GM18498 (cell line): ENCODE data around the gene CASKIN1.
"Not testable (repeated sequence)": the region's sequence is repeated elsewhere in the genome, so short reads cannot be mapped to it uniquely, and the experiment has no call there.

Source experiments
- ATAC-seq: cut with Tn5 transposase; IDR thresholded peaks from one replicate; pipeline ENCODE4 v1.9.1; 2021; ENCODE audit warnings: mild to moderate bottlenecking, moderate library complexity; ENCODE audit not compliant: unreplicated experiment

Gene CASKIN1

DNA sequence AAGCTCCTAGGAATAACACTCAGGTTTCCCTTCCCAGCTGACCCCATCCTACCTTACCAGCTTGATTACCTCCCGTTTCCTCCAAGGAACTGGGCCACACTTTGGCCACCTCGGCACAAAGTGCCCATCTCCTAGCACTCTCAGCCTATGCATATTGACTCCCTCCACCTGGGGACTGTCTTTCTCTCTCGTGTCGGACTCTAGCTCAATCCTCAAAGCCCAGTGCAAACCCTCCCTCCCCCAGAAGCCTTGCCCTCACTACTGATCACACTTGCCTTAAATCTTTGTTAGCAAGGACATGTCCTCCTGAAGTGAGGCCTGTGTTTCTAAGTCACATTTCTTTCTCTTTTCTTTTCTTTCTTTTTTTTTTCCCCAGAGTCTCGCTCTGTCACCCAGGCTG, 50.6 kb downstream of the CASKIN1 start:
- no peak for ATAC-seq

DNA sequence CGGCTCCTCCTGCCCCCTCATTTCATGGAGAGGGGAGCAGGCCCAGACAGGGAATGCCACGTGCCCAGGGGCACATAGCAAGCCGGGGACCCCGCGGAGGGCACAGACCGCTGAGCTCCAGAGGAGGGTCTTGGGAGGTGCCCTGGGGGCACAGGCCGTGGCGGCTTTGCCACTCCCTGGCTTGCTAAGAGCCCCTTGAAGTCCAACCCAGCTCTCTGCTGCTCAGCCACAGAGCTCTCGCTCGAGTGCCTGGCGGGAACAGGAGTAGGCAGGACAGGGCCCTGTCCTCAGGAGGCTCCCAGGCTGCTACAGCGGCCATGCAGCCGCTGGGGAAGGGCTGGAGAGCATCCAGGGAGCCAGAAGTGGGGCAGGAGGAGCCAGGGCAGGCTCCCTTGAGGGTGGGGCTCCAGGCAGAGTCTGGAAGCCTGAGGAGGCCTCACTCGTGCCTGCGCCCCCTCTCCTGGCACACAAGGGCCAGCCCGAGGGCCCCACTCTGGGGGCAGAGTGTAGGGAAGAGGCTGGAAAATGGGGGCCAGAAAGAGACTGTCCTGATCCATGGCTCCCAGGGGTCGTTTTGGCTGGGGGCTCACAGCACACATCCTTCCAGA, 52.4 kb downstream of the CASKIN1 start:
- no peak for ATAC-seq

DNA sequence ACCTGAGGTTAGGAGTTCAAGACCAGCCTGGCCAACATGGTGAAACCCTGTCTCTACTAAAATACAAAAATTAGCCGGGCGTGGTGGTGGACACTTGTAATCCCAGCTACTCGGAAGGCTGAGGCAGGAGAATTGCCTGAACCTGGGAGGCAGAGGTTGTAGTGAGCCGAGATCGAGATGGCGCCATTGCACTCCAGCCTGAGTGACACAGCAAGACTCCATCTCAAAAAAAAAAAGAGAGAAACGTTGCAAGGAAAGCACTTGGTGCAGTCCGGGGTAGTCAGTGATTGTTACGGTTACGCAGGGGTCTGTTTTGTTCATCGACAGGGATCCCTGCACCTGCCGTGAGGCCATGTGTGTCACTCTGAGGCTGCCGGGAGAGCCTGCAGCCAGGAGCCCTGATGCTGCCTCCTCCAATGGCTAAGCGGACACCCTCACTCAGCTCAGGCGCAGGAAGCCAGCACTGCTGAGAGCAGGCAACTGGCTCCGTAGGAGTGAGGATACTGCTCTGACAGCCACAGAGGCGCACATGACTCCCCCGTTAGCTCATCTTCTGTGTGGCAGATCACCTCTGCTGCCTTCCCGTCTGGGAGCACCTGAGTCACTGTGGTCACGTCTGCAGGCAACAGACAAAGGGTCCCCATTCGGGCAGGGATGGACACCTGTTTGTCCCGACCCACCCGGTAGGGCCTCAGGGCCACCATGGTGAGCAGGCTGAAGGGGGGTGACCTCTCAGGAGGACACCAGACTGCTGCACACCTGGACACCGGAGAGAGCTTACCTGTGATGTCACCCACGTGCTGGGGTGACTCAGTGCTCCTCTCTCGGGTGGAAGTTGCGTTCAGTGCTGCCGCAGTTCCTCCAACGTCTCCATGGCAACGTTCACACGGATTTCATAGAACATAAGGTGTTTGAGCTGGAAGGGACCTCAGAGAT, 53.2 kb downstream of the CASKIN1 start:
- ATAC-seq = no peak

DNA sequence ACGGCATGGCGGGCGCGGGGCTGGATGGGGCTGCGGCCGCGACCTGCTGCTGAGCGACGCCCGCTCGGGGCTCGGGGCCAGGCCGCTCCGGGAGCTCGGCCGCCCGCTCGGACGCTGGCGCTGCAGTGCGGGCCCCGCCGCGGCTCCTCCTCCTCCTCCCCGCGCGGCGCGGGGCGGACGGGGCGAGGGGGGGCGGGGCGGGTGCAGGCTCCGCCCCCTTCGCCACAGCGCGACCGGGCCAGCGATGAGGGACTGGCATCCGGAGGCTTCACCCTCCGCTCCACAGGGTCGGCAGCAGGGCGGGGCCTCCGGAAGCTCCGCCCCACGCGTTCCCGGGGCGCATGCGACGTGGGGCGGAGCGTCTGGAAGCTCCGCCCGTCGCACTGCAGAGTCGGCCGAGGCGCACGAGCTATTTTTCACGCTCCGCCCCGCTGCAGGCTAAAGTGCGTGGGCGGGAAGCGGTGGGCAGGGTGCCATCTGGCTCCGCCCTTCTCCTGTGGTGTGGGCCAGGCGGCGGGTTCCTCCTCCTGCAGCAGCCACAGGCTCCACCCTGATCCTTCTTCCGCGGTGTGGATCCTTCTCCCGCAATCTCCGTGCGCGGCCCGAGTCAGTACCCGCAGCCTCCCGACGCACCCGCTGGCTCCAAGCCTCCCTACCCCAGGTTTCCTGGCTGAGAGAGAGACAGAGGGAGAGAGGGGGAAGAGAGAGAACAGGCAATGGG, 60.5 kb downstream of the CASKIN1 start, which contains the start of gene PKD1:
TSS of gene PKD1 (minus strand) at position 129 of the 721 bp plus-strand sequence. CDS start 209 bp downstream, outside the sequence.
- peak; percentile 62 for ATAC-seq

- ATAC-seq = not testable (repeated sequence)
Observed at GRCh38 chr16:2135071-2135470, 61.3 kb downstream of the CASKIN1 start.

- ATAC-seq = not testable (repeated sequence)
Observed at GRCh38 chr16:2133797-2134196, 62.6 kb downstream of the CASKIN1 start.

DNA sequence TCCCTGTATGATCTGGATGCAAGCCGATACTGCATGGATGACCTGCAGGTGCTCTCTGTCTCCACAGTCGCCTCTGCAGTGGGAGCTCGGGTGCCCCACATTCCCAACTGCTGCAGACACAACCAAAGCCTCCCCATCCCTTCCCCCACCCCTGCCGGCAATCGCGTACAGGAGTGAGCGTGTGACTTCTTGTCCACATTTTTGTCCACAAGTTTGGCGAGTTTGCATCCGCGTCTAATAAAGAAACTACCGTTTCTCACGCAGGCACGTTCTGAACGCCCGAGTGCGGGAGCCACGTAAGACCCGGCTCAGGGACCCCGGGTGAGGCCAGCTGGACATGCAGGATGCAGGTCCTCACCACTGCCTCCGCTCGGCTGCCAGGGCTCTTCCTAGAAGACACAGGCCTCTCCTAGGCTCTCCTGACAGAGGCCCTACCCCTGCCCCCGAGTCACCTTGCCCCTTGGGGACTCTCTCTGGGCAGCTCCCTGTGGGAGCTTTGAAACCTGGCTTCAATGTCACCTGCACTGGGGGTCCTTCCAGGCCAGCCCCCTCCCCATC, 66.4 kb downstream of the CASKIN1 start:
- ATAC-seq = not testable (repeated sequence)

GRCh38 chr16:2129251-2129650, 67.2 kb downstream of the CASKIN1 start:
- not testable (repeated sequence) for ATAC-seq

DNA sequence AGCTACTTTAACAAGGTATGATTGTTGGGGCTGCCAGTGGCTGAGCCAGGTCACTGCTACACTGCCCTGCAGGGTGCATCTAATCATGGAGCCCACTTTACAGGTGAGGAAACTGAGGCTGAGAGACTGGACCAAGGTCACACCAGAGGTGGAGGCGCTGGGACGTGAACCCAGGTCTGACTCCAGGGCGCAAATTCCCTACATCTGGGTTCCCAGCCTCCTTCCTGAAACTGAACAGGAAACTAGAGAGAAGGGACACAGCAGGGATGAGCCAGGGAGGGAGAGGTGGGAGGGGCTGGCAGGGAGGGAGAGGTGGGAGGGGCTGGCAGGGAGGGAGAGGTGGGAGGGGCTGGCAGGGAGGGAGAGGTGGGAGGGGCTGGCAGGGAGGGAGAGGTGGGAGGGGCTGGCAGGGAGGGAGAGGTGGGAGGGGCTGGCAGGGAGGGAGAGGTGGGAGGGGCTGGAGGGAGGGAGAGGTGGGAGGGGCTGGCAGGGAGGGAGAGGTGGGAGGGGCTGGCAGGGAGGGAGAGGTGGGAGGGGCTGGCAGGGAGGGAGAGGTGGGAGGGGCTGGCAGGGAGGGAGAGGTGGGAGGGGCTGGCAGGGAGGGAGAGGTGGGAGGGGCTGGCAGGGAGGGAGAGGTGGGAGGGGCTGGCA, 68.7 kb downstream of the CASKIN1 start:
- ATAC-seq = not testable (repeated sequence)
